HepG2 (cell line): Measurements from ENCODE around the gene COL25A1. TPM values are rescaled to one million over a fixed set of nuclear protein-coding genes. Genes with fewer than 3 reads are reported as not detected.

Experiments
- ATAC-seq: fragments of 200-7000 bp; cut with Tn5 transposase; 3 replicates; pipeline ENCODE4 v1.9.1; 2020; ENCODE audit warnings: mild to moderate bottlenecking, moderate library complexity
- BruUV-seq: library from RNA; stranded (reverse); fragments of 400-500 nt; replicated peaks from 2 replicates; lab custom pipeline; 2021; lab: Mats Ljungman, UMichigan
- CTCF ChIA-PET: fragments of 300-600 bp; formaldehyde crosslinking; extraction: SDS; loops from one replicate; lab custom pipeline; 2021; ENCODE audit warnings: low total read pairs, inconsistent platforms, low intra/inter-chr PET ratio; lab: Yijun Ruan, JAX
- POLR2A ChIA-PET: fragments of 350-600 bp; sonication (Branson Sonifier 250); formaldehyde crosslinking; loops from one replicate; lab custom pipeline; 2020; ENCODE audit warnings: antibody characterized with exemption, inconsistent platforms; lab: Yijun Ruan, JAX
- DNase-seq: peaks from one replicate; pipeline ENCODE4 v3.0.0-alpha.2; 2015; ENCODE audit warnings: low spot score
- FAIRE-seq: peaks from 3 replicates; lab custom pipeline; 2011; peaks lifted over from hg19 to GRCh38; lab: Jason Lieb, UNC
- H2AFZ ChIP-seq: one replicate; pipeline ENCODE4 v1.6.1; 2011; ENCODE audit warnings: low read length, inconsistent platforms
- H3K27ac ChIP-seq: fragments of 300-600 bp; 3 replicates; pipeline ENCODE4 v1.8.0; 2011; ENCODE audit warnings: mixed run types, mild to moderate bottlenecking, mixed read lengths, low read length, inconsistent platforms; ENCODE audit not compliant: insufficient read depth; ENCODE audit errors: extremely low read length
- H3K27me3 ChIP-seq, 2 experiments: fragments of 200-600 bp in 1 of 2; 2 replicates in 1 of 2; 3 replicates in 1 of 2; pipeline versions ENCODE4 v1.6.0 to v1.8.0; 2011; ENCODE audit warnings: low read length in 2 of 2, mild to moderate bottlenecking in 2 of 2, moderate library complexity in 2 of 2, inconsistent platforms in 1 of 2; ENCODE audit not compliant: insufficient read depth in 2 of 2, control insufficient read depth in 1 of 2
- H3K36me3 ChIP-seq, 2 experiments: fragments of 200-600 bp in 1 of 2; replicated peaks in 1 of 2; 2 replicates in 1 of 2; 3 replicates in 1 of 2; pipeline versions ENCODE4 v1.5.1 to v1.8.0; 2011; ENCODE audit warnings: low read length in 2 of 2, inconsistent platforms in 1 of 2; ENCODE audit not compliant: insufficient read depth in 2 of 2, control insufficient read depth in 1 of 2
- H3K4me1 ChIP-seq: 2 replicates; pipeline ENCODE4 v1.5.1; 2012; ENCODE audit warnings: low read length, inconsistent platforms; ENCODE audit not compliant: insufficient read depth
- H3K4me2 ChIP-seq: 2 replicates; pipeline ENCODE4 v1.6.0; 2011; ENCODE audit warnings: low read depth, low read length, inconsistent platforms
- H3K4me3 ChIP-seq, 3 experiments: fragments of 200-600 bp in 1 of 3; sonication (generic), shearing (Covaris generic) in 1 of 3; replicated peaks in 1 of 3; 2 replicates each; pipeline ENCODE4 v1.5.1; 2011 to 2016; ENCODE audit warnings: low read length in 3 of 3, inconsistent platforms in 2 of 3, low read depth in 2 of 3, mild to moderate bottlenecking in 2 of 3, control low read depth in 1 of 3, mixed read lengths in 1 of 3; ENCODE audit not compliant: insufficient read depth in 1 of 3
- H3K79me2 ChIP-seq: one replicate; pipeline ENCODE4 v1.6.1; 2011; ENCODE audit warnings: low read length, inconsistent platforms; ENCODE audit not compliant: insufficient read depth
- H3K9ac ChIP-seq: 2 replicates; pipeline ENCODE4 v1.6.0; 2011; ENCODE audit warnings: mild to moderate bottlenecking, low read depth, low read length, inconsistent platforms; ENCODE audit not compliant: insufficient read depth
- H3K9me3 ChIP-seq: 2 replicates; pipeline ENCODE4 v1.5.1; 2012; ENCODE audit warnings: mild to moderate bottlenecking, low read length
- H4K20me1 ChIP-seq: 2 replicates; pipeline ENCODE4 v1.6.0; 2011; ENCODE audit warnings: inconsistent platforms, mild to moderate bottlenecking, low read length, moderate library complexity; ENCODE audit not compliant: insufficient read depth
- CCDC6 ChIP-seq: sonication (generic); formaldehyde crosslinking; IDR thresholded peaks from 2 replicates; pipeline ENCODE4 v1.8.1; 2022; ENCODE audit warnings: mild to moderate bottlenecking, missing genetic modification reagents, moderate library complexity
- FOXK1 ChIP-seq: sonication (generic); formaldehyde crosslinking; IDR thresholded peaks from 2 replicates; pipeline ENCODE4 v1.4.0; 2020; ENCODE audit warnings: low read depth, missing genetic modification reagents, borderline replicate concordance
- NFYB ChIP-seq: sonication (generic); formaldehyde crosslinking; IDR thresholded peaks from 2 replicates; pipeline ENCODE4 v1.4.0; 2020; ENCODE audit warnings: missing genetic modification reagents
- SIN3B ChIP-seq: fragments of 150-350 bp; IDR thresholded peaks from 2 replicates; pipeline ENCODE4 v1.6.1; 2014; ENCODE audit warnings: low read length
- TBX3 ChIP-seq: fragments of 450-650 bp; IDR thresholded peaks from 2 replicates; pipeline ENCODE4 v1.6.1; 2017; ENCODE audit warnings: antibody characterized with exemption, mild to moderate bottlenecking, inconsistent platforms, borderline replicate concordance
- WIZ ChIP-seq: sonication (generic); formaldehyde crosslinking; IDR thresholded peaks from 2 replicates; pipeline ENCODE4 v1.5.1; 2020; ENCODE audit warnings: mild to moderate bottlenecking, missing genetic modification reagents
- YEATS4 ChIP-seq: sonication (generic); formaldehyde crosslinking; IDR thresholded peaks from 2 replicates; pipeline ENCODE4 v1.4.0; 2020; ENCODE audit warnings: missing genetic modification reagents, borderline replicate concordance
- ZFY ChIP-seq: sonication (generic); formaldehyde crosslinking; IDR thresholded peaks from 2 replicates; pipeline ENCODE4 v1.4.0; 2020; ENCODE audit warnings: missing genetic modification reagents
- ZNF124 ChIP-seq: sonication (generic); formaldehyde crosslinking; IDR thresholded peaks from 2 replicates; pipeline ENCODE4 v1.4.0; 2020; ENCODE audit warnings: missing genetic modification reagents
- ZNF441 ChIP-seq: sonication (generic); formaldehyde crosslinking; IDR thresholded peaks from 2 replicates; pipeline ENCODE4 v1.7.0; 2021; ENCODE audit warnings: missing genetic modification reagents, borderline replicate concordance
- ZNF746 ChIP-seq: sonication (generic); formaldehyde crosslinking; IDR thresholded peaks from 2 replicates; pipeline ENCODE4 v1.8.0; 2022; ENCODE audit warnings: mild to moderate bottlenecking, missing genetic modification reagents
- ZNF782 ChIP-seq: sonication (generic); formaldehyde crosslinking; IDR thresholded peaks from 2 replicates; pipeline ENCODE4 v1.4.0; 2020; ENCODE audit warnings: missing genetic modification reagents, mild to moderate bottlenecking, borderline replicate concordance
- WGBS: methylation state at CpG from one replicate; pipeline ENCODE4 v1.1.6; 2017; ENCODE audit warnings: low lambda C conversion rate; 5-methylcytosine and 5-hydroxymethylcytosine counted together
- in situ Hi-C: cut with HindIII; loops from 2 replicates; pipeline ENCODE4 v1.10.0; 2017; ENCODE audit warnings: low pct_unique_long_range_greater_than_20kb; ENCODE audit not compliant: extremely low pct_ligation_motif_present
- intact Hi-C: fragments of 100-400 bp; cut with micrococcal nuclease; formaldehyde crosslinking; loops from one replicate; pipeline ENCODE4 v1.10.0; 2022; ENCODE audit not compliant: unreplicated experiment
- polyA plus RNA-seq, 8 experiments: library from polyadenylated mRNA; depleted of rRNA in 3 of 8; stranded (reverse) in 7 of 8; unstranded in 1 of 8; fragments of >200 nt; fragmentation: Illumina TruSeq in 4 of 8; extraction: Trizol in 4 of 8; gene quantifications; 2 replicates each; pipeline versions ENCODE4 v1.2.1 to v1.2.3, GENCODE V29; 2011 to 2016; ENCODE audit warnings: low read depth in 4 of 8, missing spikeins in 1 of 8, mixed read lengths in 1 of 8; ENCODE audit not compliant: insufficient read depth in 1 of 8
- total RNA-seq, 5 experiments: library from RNA; depleted of rRNA; stranded (reverse); fragments of >200 nt; fragmentation: Illumina TruSeq; extraction: Trizol; gene quantifications; 2 replicates each; pipeline ENCODE4 v1.2.3, GENCODE V29; 2016; ENCODE audit warnings: low read depth in 1 of 5
- TF ChIP-seq, protein P1 (sequence below): sonication (generic); formaldehyde crosslinking; IDR thresholded peaks from 2 replicates; pipeline ENCODE4 v1.8.0; 2023; ENCODE audit warnings: mild to moderate bottlenecking, missing genetic modification reagents
- TF ChIP-seq, protein P2 (sequence below): sonication (generic); formaldehyde crosslinking; IDR thresholded peaks from 2 replicates; pipeline ENCODE4 v1.4.0; 2020; ENCODE audit warnings: missing genetic modification reagents
- TF ChIP-seq, protein P3 (sequence below): sonication (generic); formaldehyde crosslinking; IDR thresholded peaks from 2 replicates; pipeline ENCODE4 v1.8.0; 2022; ENCODE audit warnings: missing genetic modification reagents, mild to moderate bottlenecking, moderate library complexity, borderline replicate concordance

COL25A1 gene
- total and polyA plus RNA-seq, 2 of the 13 experiments (the other 11 are each of a cell fraction or from before 2014, with no cell fraction given): not detected

DNA sequence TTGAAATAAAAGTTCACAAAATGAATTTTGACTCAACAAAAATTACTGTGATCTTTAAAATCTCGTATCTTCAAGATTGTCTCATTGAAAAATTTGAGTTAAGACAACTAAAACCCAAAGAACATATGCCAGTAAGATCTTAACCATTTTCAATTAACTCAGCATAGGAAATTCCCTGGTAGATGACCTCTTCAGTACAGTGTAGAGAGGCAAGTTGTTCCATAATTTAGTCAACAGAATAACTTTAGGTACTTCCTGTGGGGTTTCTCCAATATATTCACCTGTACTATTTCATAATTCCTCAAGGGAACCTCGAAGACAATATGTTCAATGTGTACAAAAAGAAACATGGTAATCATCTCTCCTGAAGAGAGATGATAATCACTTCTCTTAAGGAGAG is 145.3 kb downstream of the COL25A1 start:
- Histone ChIP-seq H3K27ac (no peak overlapping the region), H2AFZ (no peak overlapping the region), H3K36me3 (no peaks in the 10 kb centered on the region), H4K20me1 (no peaks in the 10 kb centered on the region), H3K79me2 (no peaks in the 10 kb centered on the region), H3K27me3 (no peaks in the 10 kb centered on the region), H3K4me1 (no peaks in the 10 kb centered on the region), H3K4me2 (no peak overlapping the region), H3K4me3 (no peak overlapping the region), H3K9ac (no peak overlapping the region), H3K9me3 (no peaks in the 10 kb centered on the region)
- in situ Hi-C loops (no loop called here), intact Hi-C loops (no loop called here)
- ChIA-PET CTCF (no interaction called here), POLR2A (no interaction called here)
- DNase-seq: no peak
- TF ChIP-seq NFYB (CRISPR knock-in tag): no peak
- no peak for TF ChIP-seq ZNF746 (CRISPR knock-in tag)
- no peak for TF ChIP-seq ZNF124
- TF ChIP-seq CCDC6 (CRISPR knock-in tag): no peak
- no peak for TF ChIP-seq WIZ (CRISPR knock-in tag)
- TF ChIP-seq ZFY (CRISPR knock-in tag): no peak
- TF ChIP-seq, protein P1, sequence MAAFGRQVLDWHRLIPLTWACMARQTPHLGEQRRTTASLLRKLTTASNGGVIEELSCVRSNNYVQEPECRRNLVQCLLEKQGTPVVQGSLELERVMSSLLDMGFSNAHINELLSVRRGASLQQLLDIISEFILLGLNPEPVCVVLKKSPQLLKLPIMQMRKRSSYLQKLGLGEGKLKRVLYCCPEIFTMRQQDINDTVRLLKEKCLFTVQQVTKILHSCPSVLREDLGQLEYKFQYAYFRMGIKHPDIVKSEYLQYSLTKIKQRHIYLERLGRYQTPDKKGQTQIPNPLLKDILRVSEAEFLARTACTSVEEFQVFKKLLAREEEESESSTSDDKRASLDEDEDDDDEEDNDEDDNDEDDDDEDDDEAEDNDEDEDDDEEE (CRISPR knock-in tag): no peak
- no peak for TF ChIP-seq YEATS4 (CRISPR knock-in tag)
- TF ChIP-seq ZNF782: no peak
- no peak for TF ChIP-seq ZNF441
- TF ChIP-seq FOXK1: no peak
- no peak for TF ChIP-seq SIN3B
- TF ChIP-seq TBX3: no peak
- TF ChIP-seq, protein P2, sequence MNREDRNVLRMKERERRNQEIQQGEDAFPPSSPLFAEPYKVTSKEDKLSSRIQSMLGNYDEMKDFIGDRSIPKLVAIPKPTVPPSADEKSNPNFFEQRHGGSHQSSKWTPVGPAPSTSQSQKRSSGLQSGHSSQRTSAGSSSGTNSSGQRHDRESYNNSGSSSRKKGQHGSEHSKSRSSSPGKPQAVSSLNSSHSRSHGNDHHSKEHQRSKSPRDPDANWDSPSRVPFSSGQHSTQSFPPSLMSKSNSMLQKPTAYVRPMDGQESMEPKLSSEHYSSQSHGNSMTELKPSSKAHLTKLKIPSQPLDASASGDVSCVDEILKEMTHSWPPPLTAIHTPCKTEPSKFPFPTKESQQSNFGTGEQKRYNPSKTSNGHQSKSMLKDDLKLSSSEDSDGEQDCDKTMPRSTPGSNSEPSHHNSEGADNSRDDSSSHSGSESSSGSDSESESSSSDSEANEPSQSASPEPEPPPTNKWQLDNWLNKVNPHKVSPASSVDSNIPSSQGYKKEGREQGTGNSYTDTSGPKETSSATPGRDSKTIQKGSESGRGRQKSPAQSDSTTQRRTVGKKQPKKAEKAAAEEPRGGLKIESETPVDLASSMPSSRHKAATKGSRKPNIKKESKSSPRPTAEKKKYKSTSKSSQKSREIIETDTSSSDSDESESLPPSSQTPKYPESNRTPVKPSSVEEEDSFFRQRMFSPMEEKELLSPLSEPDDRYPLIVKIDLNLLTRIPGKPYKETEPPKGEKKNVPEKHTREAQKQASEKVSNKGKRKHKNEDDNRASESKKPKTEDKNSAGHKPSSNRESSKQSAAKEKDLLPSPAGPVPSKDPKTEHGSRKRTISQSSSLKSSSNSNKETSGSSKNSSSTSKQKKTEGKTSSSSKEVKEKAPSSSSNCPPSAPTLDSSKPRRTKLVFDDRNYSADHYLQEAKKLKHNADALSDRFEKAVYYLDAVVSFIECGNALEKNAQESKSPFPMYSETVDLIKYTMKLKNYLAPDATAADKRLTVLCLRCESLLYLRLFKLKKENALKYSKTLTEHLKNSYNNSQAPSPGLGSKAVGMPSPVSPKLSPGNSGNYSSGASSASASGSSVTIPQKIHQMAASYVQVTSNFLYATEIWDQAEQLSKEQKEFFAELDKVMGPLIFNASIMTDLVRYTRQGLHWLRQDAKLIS: no peak
- TF ChIP-seq, protein P3, sequence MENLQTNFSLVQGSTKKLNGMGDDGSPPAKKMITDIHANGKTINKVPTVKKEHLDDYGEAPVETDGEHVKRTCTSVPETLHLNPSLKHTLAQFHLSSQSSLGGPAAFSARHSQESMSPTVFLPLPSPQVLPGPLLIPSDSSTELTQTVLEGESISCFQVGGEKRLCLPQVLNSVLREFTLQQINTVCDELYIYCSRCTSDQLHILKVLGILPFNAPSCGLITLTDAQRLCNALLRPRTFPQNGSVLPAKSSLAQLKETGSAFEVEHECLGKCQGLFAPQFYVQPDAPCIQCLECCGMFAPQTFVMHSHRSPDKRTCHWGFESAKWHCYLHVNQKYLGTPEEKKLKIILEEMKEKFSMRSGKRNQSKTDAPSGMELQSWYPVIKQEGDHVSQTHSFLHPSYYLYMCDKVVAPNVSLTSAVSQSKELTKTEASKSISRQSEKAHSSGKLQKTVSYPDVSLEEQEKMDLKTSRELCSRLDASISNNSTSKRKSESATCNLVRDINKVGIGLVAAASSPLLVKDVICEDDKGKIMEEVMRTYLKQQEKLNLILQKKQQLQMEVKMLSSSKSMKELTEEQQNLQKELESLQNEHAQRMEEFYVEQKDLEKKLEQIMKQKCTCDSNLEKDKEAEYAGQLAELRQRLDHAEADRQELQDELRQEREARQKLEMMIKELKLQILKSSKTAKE (CRISPR knock-in tag): no peak
- WGBS: 2% methylated on average over 2 of the region's 2 CpGs
- no TSS peak for BruUV-seq
- no peak for FAIRE-seq
- no peak for ATAC-seq
